Activated CD4-positive, alpha-beta T cell treated with anti-CD3 and anti-CD28 coated beads, Interleukin-2, amount 10 ng/mL, durations not matched to agents 7 days and 5 days (primary cell): ENCODE results near the gene SCAMP2. TPM values are rescaled to one million over a fixed set of nuclear protein-coding genes. Genes with fewer than 3 reads are reported as not detected.
A peak's percentile ranks its signal among the peaks of the same experiment; 100 is the strongest.

Source experiments
- CTCF ChIA-PET: fragments of 350-600 bp; sonication (Branson Sonifier 250); formaldehyde crosslinking; loops from one replicate; lab custom pipeline; 2021; ENCODE audit warnings: antibody characterized with exemption; lab: Charles Lee
- POLR2A ChIA-PET: fragments of 350-600 bp; sonication (Branson Sonifier 250); formaldehyde crosslinking; loops from one replicate; lab custom pipeline; 2021; ENCODE audit warnings: antibody characterized with exemption; lab: Charles Lee
- DNase-seq: peaks from one replicate; pipeline ENCODE4 v3.0.0-alpha.2; 2020
- H3K27ac Mint-ChIP-seq: one replicate; pipeline ENCODE4 v1.8.0; 2021; ENCODE audit warnings: mild to moderate bottlenecking, moderate library complexity, mixed read lengths
- H3K27me3 Mint-ChIP-seq: one replicate; pipeline ENCODE4 v1.8.0; 2021; ENCODE audit warnings: mixed read lengths
- H3K36me3 Mint-ChIP-seq: one replicate; pipeline ENCODE4 v1.8.0; 2021; ENCODE audit warnings: low read depth, mixed read lengths
- H3K4me1 Mint-ChIP-seq: one replicate; pipeline ENCODE4 v1.8.0; 2021; ENCODE audit warnings: mixed read lengths
- H3K4me3 Mint-ChIP-seq: one replicate; pipeline ENCODE4 v1.8.0; 2021; ENCODE audit warnings: mild to moderate bottlenecking, moderate library complexity, mixed read lengths
- H3K9me3 Mint-ChIP-seq: one replicate; pipeline ENCODE4 v1.8.0; 2021; ENCODE audit warnings: mixed read lengths
- total RNA-seq, 2 experiments: library from RNA; stranded (reverse); gene quantifications; one replicate each; pipeline ENCODE4 v1.2.3, GENCODE V29; 2021

SCAMP2 gene
- total RNA-seq, 2 experiments from 2014 or later: 126 to 128 TPM

- ChIA-PET CTCF (interaction anchor here (1.3 to 1.8 kb wide), 3 partner anchors 11 to 35 kb away, joined by 3 to 4 read pairs (median 3); no protein-coding TSS in a partner anchor), POLR2A (no interaction called here)
- no peaks in the 10 kb centered on the region for H3K36me3 Mint-ChIP-seq
- no peaks in the 10 kb centered on the region for H3K9me3 Mint-ChIP-seq
- H3K27ac Mint-ChIP-seq: no peak overlapping the region
- H3K27me3 Mint-ChIP-seq: peaks cover 14% of the 10 kb centered on the region
- no peak overlapping the region for H3K4me3 Mint-ChIP-seq
- H3K4me1 Mint-ChIP-seq: peaks cover 14% of the 10 kb centered on the region
- DNase-seq: no peak
These were observed 50.9 kb downstream of the SCAMP2 start for GRCh38 chr15:74822233-74822632.

DNA sequence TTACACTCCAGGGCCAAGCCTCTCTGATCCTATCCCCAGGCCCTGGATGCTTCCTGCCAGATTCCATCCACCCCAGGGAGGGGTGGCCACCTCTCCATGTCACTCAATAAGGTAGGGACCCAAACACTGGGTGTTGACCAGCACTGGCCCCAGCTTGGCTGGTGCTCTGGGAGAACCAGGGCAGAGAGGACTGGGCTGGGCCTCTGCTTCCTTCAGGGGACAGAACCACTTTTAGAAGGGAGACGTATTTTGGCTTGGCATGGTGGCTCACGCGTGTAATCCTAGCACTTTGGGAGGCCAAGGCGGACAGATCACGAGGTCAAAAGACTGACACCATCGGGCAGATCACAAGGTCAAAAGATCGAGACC lies 51.4 kb downstream of the SCAMP2 start:
- CTCF ChIA-PET: interaction anchor here (1.3 to 1.9 kb wide), 3 partner anchors 12 to 21 kb away, joined by 3 to 10 read pairs (median 4); partner anchors contain the start of gene ULK3
- no peaks in the 10 kb centered on the region for H3K9me3 Mint-ChIP-seq

GRCh38 chr15:74821091-74821789 lies 51.9 kb downstream of the SCAMP2 start:
- no peaks in the 10 kb centered on the region for H3K9me3 Mint-ChIP-seq
- H3K27ac Mint-ChIP-seq: no peak overlapping the region
- POLR2A ChIA-PET: no interaction called here
- DNase-seq: no peak
- H3K27me3 Mint-ChIP-seq: peaks cover 10% of the 10 kb centered on the region
- H3K36me3 Mint-ChIP-seq: no peaks in the 10 kb centered on the region
- no peak overlapping the region for H3K4me3 Mint-ChIP-seq
- peaks cover 9% of the 10 kb centered on the region for H3K4me1 Mint-ChIP-seq
- CTCF ChIA-PET: interaction anchor here (1.3 to 1.9 kb wide), 3 partner anchors 12 to 24 kb away, joined by 3 to 10 read pairs (median 3); partner anchors contain the start of gene ULK3

More for the DNA sequence above, 51.4 kb downstream of the SCAMP2 start:
- Mint-ChIP-seq H3K4me3 (no peak overlapping the region), H3K36me3 (no peaks in the 10 kb centered on the region), H3K27me3 (peaks cover 10% of the 10 kb centered on the region), H3K4me1 (peaks cover 11% of the 10 kb centered on the region), H3K27ac (no peak overlapping the region)
- POLR2A ChIA-PET: no interaction called here
- no peak for DNase-seq

- Mint-ChIP-seq H3K9me3 (no peaks in the 10 kb centered on the region), H3K4me1 (peaks cover 9% of the 10 kb centered on the region)
- POLR2A ChIA-PET: no interaction called here
These were observed 53.1 kb downstream of the SCAMP2 start for GRCh38 chr15:74820056-74820455.

GRCh38 chr15:74817370-74817737 lies 55.8 kb downstream of the SCAMP2 start:
- ChIA-PET POLR2A (no interaction called here), CTCF (interaction anchor here (0.7 to 3.9 kb wide), 6 partner anchors 11 to 231 kb away, joined by 3 to 16 read pairs (median 4); no protein-coding TSS in a partner anchor)
- H3K9me3 Mint-ChIP-seq: no peaks in the 10 kb centered on the region
- DNase-seq: no peak
- peaks cover 2% of the 10 kb centered on the region for H3K27me3 Mint-ChIP-seq
- no peaks in the 10 kb centered on the region for H3K36me3 Mint-ChIP-seq
- peak overlapping the region; percentile 66 for H3K27ac Mint-ChIP-seq
- H3K4me1 Mint-ChIP-seq: peaks cover 9% of the 10 kb centered on the region
- no peak overlapping the region for H3K4me3 Mint-ChIP-seq

More at GRCh38 chr15:74820056-74820455, 53.1 kb downstream of the SCAMP2 start:
- no peak overlapping the region for H3K27ac Mint-ChIP-seq
- no peak overlapping the region for H3K4me3 Mint-ChIP-seq
- no peak for DNase-seq
- peaks cover 6% of the 10 kb centered on the region for H3K27me3 Mint-ChIP-seq
- H3K36me3 Mint-ChIP-seq: no peaks in the 10 kb centered on the region
- CTCF ChIA-PET: interaction anchor here (0.6 to 1.9 kb wide), 5 partner anchors 11 to 182 kb away, joined by 3 to 10 read pairs (median 3); partner anchors contain the start of genes COX5A and ULK3

DNA sequence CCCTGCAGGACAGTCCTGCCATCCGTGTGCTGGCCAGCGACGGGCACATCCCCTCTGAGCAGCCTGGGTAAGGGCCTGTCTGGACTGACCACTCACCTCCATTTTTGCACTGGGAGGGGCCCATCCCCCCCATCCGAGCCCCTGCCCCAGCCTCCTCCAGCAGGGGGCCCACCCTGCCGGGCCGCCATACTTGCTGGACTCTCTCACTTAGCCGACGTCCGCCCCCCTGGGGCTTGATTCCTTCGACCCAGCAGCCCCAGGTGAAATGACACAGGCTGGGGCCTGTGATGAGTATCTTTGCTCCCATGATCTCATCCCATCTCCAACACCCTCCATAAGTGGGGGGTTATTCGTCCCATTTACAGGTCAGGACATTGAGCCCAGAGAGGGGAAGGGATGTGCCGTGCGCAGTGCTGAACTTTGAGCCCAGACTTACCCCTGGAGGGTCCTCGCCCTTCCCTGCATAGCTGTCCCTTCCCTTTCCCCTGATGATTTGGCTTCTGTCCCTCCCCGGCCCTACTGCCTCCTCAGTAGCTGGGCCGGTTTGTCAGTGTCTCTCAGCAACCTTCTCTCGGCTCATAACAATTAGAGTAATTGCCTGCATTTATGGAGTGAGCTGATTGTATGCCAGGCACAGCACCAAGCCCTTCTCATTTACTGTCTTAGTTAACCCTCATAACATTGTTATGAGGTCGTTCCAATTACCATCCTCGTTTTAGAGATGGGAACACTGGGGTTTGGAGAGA lies 56.4 kb downstream of the SCAMP2 start:
- Mint-ChIP-seq H3K27ac (no peak overlapping the region), H3K36me3 (no peaks in the 10 kb centered on the region), H3K9me3 (no peaks in the 10 kb centered on the region), H3K27me3 (peaks cover 2% of the 10 kb centered on the region), H3K4me1 (peaks cover 9% of the 10 kb centered on the region), H3K4me3 (no peak overlapping the region)
- DNase-seq: no peak
- CTCF ChIA-PET: interaction anchor here (0.8 to 3.9 kb wide), 6 partner anchors 11 to 84 kb away, joined by 3 to 16 read pairs (median 4); no protein-coding TSS in a partner anchor
- POLR2A ChIA-PET: no interaction called here

- Mint-ChIP-seq H3K4me1 (peaks cover 9% of the 10 kb centered on the region), H3K9me3 (no peaks in the 10 kb centered on the region), H3K36me3 (no peaks in the 10 kb centered on the region), H3K27ac (no peak overlapping the region), H3K4me3 (no peak overlapping the region), H3K27me3 (peaks cover 2% of the 10 kb centered on the region)
- ChIA-PET CTCF (interaction anchor here (1.1 to 3.9 kb wide), 6 partner anchors 9 to 85 kb away, joined by 3 to 16 read pairs (median 4); no protein-coding TSS in a partner anchor), POLR2A (no interaction called here)
- DNase-seq: no peak
These were observed 57.2 kb downstream of the SCAMP2 start for GRCh38 chr15:74815961-74816360.

- peaks cover 2% of the 10 kb centered on the region for H3K27me3 Mint-ChIP-seq
These were observed 57.8 kb downstream of the SCAMP2 start for GRCh38 chr15:74815121-74815934.

GRCh38 chr15:74812533-74812932 lies 60.6 kb downstream of the SCAMP2 start, which contains the start of gene LMAN1L:
Gene LMAN1L, plus strand, starts transcription at chr15:74812835. Its CDS starts 20 bp downstream, at chr15:74812855.
- CTCF ChIA-PET: interaction anchor here (0.9 to 27.7 kb wide), 2 partner anchors 12 to 32 kb away, joined by 3 to 930 read pairs; partner anchors contain the start of gene CSK
- H3K9me3 Mint-ChIP-seq: no peaks in the 10 kb centered on the region
- POLR2A ChIA-PET: no interaction called here
- H3K36me3 Mint-ChIP-seq: no peaks in the 10 kb centered on the region
- H3K27ac Mint-ChIP-seq: no peak within 1 kb of the TSS
- no peaks in the 10 kb centered on the region for H3K27me3 Mint-ChIP-seq
- no peak within 1 kb of the TSS for H3K4me3 Mint-ChIP-seq
- H3K4me1 Mint-ChIP-seq: peaks cover 2% of the 10 kb centered on the region
- no peak for DNase-seq

More at GRCh38 chr15:74815121-74815934, 57.8 kb downstream of the SCAMP2 start:
- no peak for DNase-seq
- ChIA-PET CTCF (interaction anchor here (1.1 to 3.9 kb wide), 5 partner anchors 10 to 86 kb away, joined by 3 to 16 read pairs (median 4); no protein-coding TSS in a partner anchor), POLR2A (no interaction called here)
- Mint-ChIP-seq H3K4me1 (peaks cover 9% of the 10 kb centered on the region), H3K36me3 (no peaks in the 10 kb centered on the region), H3K4me3 (no peak overlapping the region), H3K27ac (no peak overlapping the region), H3K9me3 (no peaks in the 10 kb centered on the region)

DNA sequence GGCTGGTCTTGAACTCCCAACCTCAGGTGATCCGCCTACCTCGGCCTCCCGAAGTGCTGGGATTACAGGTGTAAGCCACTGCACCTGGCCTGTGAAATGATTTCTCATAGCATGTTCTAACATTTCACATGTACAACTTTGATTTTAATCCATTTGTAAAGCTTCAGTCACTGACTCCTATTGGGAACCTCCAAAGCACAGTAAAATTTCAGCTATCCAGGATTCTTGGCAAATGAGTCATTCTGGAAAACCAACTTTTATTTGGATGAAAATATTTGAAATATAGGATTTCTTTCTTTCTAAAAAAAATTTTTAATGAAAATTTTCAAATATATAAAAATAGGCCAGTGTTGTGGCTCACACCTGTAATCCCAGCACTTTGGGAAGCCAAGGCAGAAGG lies 63.2 kb downstream of the SCAMP2 start:
- no peaks in the 10 kb centered on the region for H3K27me3 Mint-ChIP-seq
- POLR2A ChIA-PET: no interaction called here
- no peaks in the 10 kb centered on the region for H3K9me3 Mint-ChIP-seq
- no peak for DNase-seq
- peaks cover under 1% of the 10 kb centered on the region for H3K36me3 Mint-ChIP-seq
- H3K27ac Mint-ChIP-seq: no peak overlapping the region
- no peak overlapping the region for H3K4me3 Mint-ChIP-seq
- CTCF ChIA-PET: interaction anchor here (1.0 to 27.7 kb wide), 6 partner anchors 8 to 29 kb away, joined by 3 to 930 read pairs (median 4); partner anchors contain the start of gene CSK
- H3K4me1 Mint-ChIP-seq: peaks cover 11% of the 10 kb centered on the region

DNA sequence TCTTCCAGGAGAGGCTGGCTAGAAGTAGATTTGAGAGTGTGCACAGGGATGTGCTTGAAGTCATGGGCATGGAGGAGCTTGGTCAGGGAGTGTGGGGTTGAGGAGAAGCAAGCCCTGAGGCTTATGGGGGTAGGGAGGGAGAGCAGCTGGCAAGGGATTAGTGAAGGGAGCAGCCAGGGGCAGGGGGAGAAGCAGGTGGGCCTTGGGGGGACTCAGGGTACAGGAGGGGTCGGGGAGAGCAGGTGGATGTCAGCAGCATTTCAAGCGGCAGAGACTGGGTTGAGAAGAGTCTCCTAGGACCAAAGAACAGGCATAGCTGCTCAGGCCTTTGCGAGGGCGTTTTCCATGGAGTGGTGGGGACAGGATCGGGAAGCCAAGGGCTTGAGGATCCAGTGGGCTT lies 63.9 kb downstream of the SCAMP2 start:
- peaks cover 15% of the 10 kb centered on the region for H3K4me1 Mint-ChIP-seq
- DNase-seq: no peak
- no peak overlapping the region for H3K4me3 Mint-ChIP-seq
- H3K27me3 Mint-ChIP-seq: no peaks in the 10 kb centered on the region
- CTCF ChIA-PET: interaction anchor here (1.0 to 27.7 kb wide), 4 partner anchors 9 to 28 kb away, joined by 3 to 930 read pairs (median 4); partner anchors contain the start of gene CSK
- POLR2A ChIA-PET: no interaction called here
- peaks cover 8% of the 10 kb centered on the region for H3K36me3 Mint-ChIP-seq
- H3K9me3 Mint-ChIP-seq: no peaks in the 10 kb centered on the region
- peak overlapping the region; percentile 68 for H3K27ac Mint-ChIP-seq

DNA sequence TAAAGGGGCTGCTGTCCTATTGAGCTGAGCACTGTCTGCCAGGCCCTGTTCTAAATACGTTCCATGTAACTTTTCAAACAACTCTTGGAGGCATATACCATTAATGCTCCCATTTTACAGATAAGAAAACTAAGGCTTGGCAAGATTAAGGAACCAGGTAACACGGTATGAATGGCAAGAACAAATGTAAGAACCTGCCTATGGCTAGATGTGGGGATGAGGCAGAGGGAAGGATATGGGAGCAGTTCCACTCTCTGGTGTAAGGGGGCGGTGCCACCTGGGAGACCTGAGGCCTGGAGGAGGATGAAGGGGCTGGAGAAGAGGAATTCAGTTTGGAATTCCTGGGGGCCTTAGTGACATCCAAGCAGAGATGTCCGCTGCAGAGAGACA lies 64.3 kb downstream of the SCAMP2 start:
- DNase-seq: no peak
- Mint-ChIP-seq H3K36me3 (peaks cover 12% of the 10 kb centered on the region), H3K4me1 (peaks cover 19% of the 10 kb centered on the region), H3K4me3 (no peak overlapping the region), H3K27ac (peak overlapping the region; percentile 68), H3K27me3 (no peaks in the 10 kb centered on the region), H3K9me3 (no peaks in the 10 kb centered on the region)
- ChIA-PET POLR2A (no interaction called here), CTCF (interaction anchor here (0.9 to 27.7 kb wide), 3 partner anchors 9 to 28 kb away, joined by 3 to 930 read pairs (median 4); partner anchors contain the start of gene CSK)
